Smooth muscle cell (in vitro differentiated cells): Measurements from ENCODE around the gene PDE4D. TPM values are rescaled to one million over a fixed set of nuclear protein-coding genes. Genes with fewer than 3 reads are reported as not detected.

Source experiments
- DNase-seq: peaks from one replicate; lab custom pipeline; 2025; ENCODE audit not compliant: unreplicated experiment; lab: John Stamatoyannopoulos, UW
- H2AFZ ChIP-seq: fragments of 200-600 bp; sonication (generic); 2 replicates; pipeline ENCODE4 v1.6.0; 2016; ENCODE audit warnings: antibody characterized with exemption, low read depth, mild to moderate bottlenecking
- H3F3A ChIP-seq: fragments of 200-600 bp; sonication (generic); 2 replicates; pipeline ENCODE4 v1.6.0; 2017; ENCODE audit warnings: antibody characterized with exemption, low read depth
- H3K27ac ChIP-seq: fragments of 200-600 bp; sonication (generic); 2 replicates; pipeline ENCODE4 v1.5.1; 2016; ENCODE audit warnings: low read depth, mild to moderate bottlenecking
- H3K27me3 ChIP-seq: fragments of 200-600 bp; sonication (generic); 2 replicates; pipeline ENCODE4 v1.6.1; 2016; ENCODE audit warnings: low read depth, mild to moderate bottlenecking
- H3K36me3 ChIP-seq: fragments of 200-600 bp; sonication (generic); 2 replicates; pipeline ENCODE4 v1.5.1; 2016; ENCODE audit warnings: low read depth
- H3K4me1 ChIP-seq: fragments of 200-600 bp; sonication (generic); 2 replicates; pipeline ENCODE4 v1.5.1; 2016; ENCODE audit warnings: low read depth
- H3K4me2 ChIP-seq: fragments of 200-600 bp; sonication (generic); 2 replicates; pipeline ENCODE4 v1.6.0; 2016; ENCODE audit warnings: mild to moderate bottlenecking
- H3K4me3 ChIP-seq: fragments of 200-600 bp; sonication (generic); 2 replicates; pipeline ENCODE4 v1.5.1; 2016; ENCODE audit warnings: mild to moderate bottlenecking
- H3K79me2 ChIP-seq: fragments of 200-600 bp; sonication (generic); 2 replicates; pipeline ENCODE4 v1.6.0; 2016; ENCODE audit warnings: low read depth, mild to moderate bottlenecking
- H3K9ac ChIP-seq: fragments of 200-600 bp; sonication (generic); 2 replicates; pipeline ENCODE4 v1.6.0; 2016; ENCODE audit warnings: low read depth
- H3K9me3 ChIP-seq: fragments of 200-600 bp; sonication (generic); replicated peaks from 2 replicates; pipeline ENCODE4 v1.5.1; 2016; ENCODE audit warnings: low read depth
- H4K20me1 ChIP-seq: fragments of 200-600 bp; sonication (generic); 2 replicates; pipeline ENCODE4 v1.6.0; 2016; ENCODE audit warnings: low read depth
- CTCF ChIP-seq: fragments of 200-600 bp; sonication (generic); IDR thresholded peaks from 2 replicates; pipeline ENCODE4 v1.5.1; 2017; ENCODE audit warnings: borderline replicate concordance, mild to moderate bottlenecking, antibody characterized with exemption; ENCODE audit not compliant: insufficient read depth, poor library complexity, severe bottlenecking
- WGBS: methylation state at CpG from one replicate; pipeline ENCODE4 v1.1.7; 2016; ENCODE audit warnings: low lambda C conversion rate; 5-methylcytosine and 5-hydroxymethylcytosine counted together
- polyA plus RNA-seq: library from polyadenylated mRNA; unstranded; fragments of >200 nt; fragmentation: Nextera tagmentation; extraction: Ambion mirVana; gene quantifications from 2 replicates; pipeline ENCODE4 v1.2.1, GENCODE V29; 2016
- total RNA-seq: library from RNA; depleted of rRNA; stranded (reverse); fragments of >200 nt; gene quantifications from 2 replicates; pipeline ENCODE4 v1.2.3, GENCODE V29; 2014

PDE4D gene
- total and polyA plus RNA-seq, 2 experiments from 2014 or later, result 16.4 to 61.0 TPM

GRCh38 chr5:59758566-59758965 lies 135.0 kb downstream of the PDE4D start:
- Histone ChIP-seq H4K20me1 (no peaks in the 10 kb centered on the region), H3K9me3 (no peaks in the 10 kb centered on the region), H3K79me2 (peaks cover 74% of the 10 kb centered on the region), H3K27ac (peak overlapping the region; percentile 98), H3K4me2 (no peak overlapping the region), H3K36me3 (no peaks in the 10 kb centered on the region), H3K27me3 (no peaks in the 10 kb centered on the region), H3K4me1 (peaks cover 15% of the 10 kb centered on the region), H3F3A (peaks cover 18% of the 10 kb centered on the region), H3K4me3 (no peak overlapping the region), H3K9ac (peak overlapping the region; percentile 95), H2AFZ (no peak overlapping the region)
- WGBS, result 89% methylated on average over 1 of the region's 1 CpG
- DNase-seq, result no peak
- TF ChIP-seq CTCF, result no peak

GRCh38 chr5:59757442-59757841 lies 136.1 kb downstream of the PDE4D start:
- Histone ChIP-seq H3K36me3 (no peaks in the 10 kb centered on the region), H2AFZ (no peak overlapping the region), H3K9ac (no peak overlapping the region), H3K4me2 (no peak overlapping the region), H4K20me1 (no peaks in the 10 kb centered on the region), H3K9me3 (no peaks in the 10 kb centered on the region), H3K27me3 (no peaks in the 10 kb centered on the region), H3F3A (peaks cover 18% of the 10 kb centered on the region), H3K27ac (peak overlapping the region; percentile 16), H3K4me3 (no peak overlapping the region), H3K79me2 (peaks cover 73% of the 10 kb centered on the region), H3K4me1 (peaks cover 15% of the 10 kb centered on the region)
- TF ChIP-seq CTCF, result no peak
- WGBS, result 71% methylated on average over 1 of the region's 1 CpG
- no peak for DNase-seq

GRCh38 chr5:59756373-59757035 lies 137.0 kb downstream of the PDE4D start:
- Histone ChIP-seq H3K4me3 (no peak overlapping the region), H3K27me3 (no peaks in the 10 kb centered on the region), H3K9ac (no peak overlapping the region), H3K9me3 (no peaks in the 10 kb centered on the region), H3K36me3 (no peaks in the 10 kb centered on the region), H3F3A (peaks cover 18% of the 10 kb centered on the region), H3K4me1 (peaks cover 20% of the 10 kb centered on the region), H3K27ac (no peak overlapping the region), H3K4me2 (no peak overlapping the region), H4K20me1 (no peaks in the 10 kb centered on the region), H2AFZ (no peak overlapping the region), H3K79me2 (peaks cover 64% of the 10 kb centered on the region)
- no peak for DNase-seq
- TF ChIP-seq CTCF, result no peak
- over 99% methylated on average over 7 of the region's 7 CpGs for WGBS

GRCh38 chr5:59755476-59755875 lies 138.1 kb downstream of the PDE4D start:
- Histone ChIP-seq H3K4me1 (peaks cover 15% of the 10 kb centered on the region), H3K4me2 (no peak overlapping the region), H3K36me3 (no peaks in the 10 kb centered on the region), H3K79me2 (peaks cover 61% of the 10 kb centered on the region), H3K27ac (no peak overlapping the region), H3F3A (peaks cover 12% of the 10 kb centered on the region), H3K9ac (no peak overlapping the region), H4K20me1 (no peaks in the 10 kb centered on the region), H3K4me3 (no peak overlapping the region), H3K27me3 (no peaks in the 10 kb centered on the region), H3K9me3 (no peaks in the 10 kb centered on the region), H2AFZ (no peak overlapping the region)
- no peak for TF ChIP-seq CTCF
- 100% methylated on average over 1 of the region's 1 CpG for WGBS
- no peak for DNase-seq
